Endothelial cell of umbilical vein (primary cell): ENCODE data around the gene ADAM23.

Experiments
- CTCF ChIP-seq, 2 donors: IDR thresholded peaks; 1 replicate in 1 of 2; 2 replicates in 1 of 2; pipeline ENCODE4 v1.5.1; 2011; ENCODE audit warnings: low read length in 2 of 2, mild to moderate bottlenecking in 2 of 2, moderate library complexity in 2 of 2, control low read depth in 1 of 2, inconsistent platforms in 1 of 2, low read depth in 1 of 2; ENCODE audit not compliant: insufficient read depth in 1 of 2; ENCODE audit errors: extremely low read depth in 1 of 2
- EZH2 ChIP-seq: IDR thresholded peaks from 2 replicates; pipeline ENCODE4 v1.6.1; 2012; ENCODE audit warnings: borderline replicate concordance, low read depth, mild to moderate bottlenecking, moderate library complexity, low read length, inconsistent platforms; ENCODE audit not compliant: severe bottlenecking
- FOS ChIP-seq: IDR thresholded peaks from 2 replicates; pipeline ENCODE4 v1.6.1; 2011; ENCODE audit warnings: mild to moderate bottlenecking, low read length, moderate library complexity, borderline replicate concordance; ENCODE audit not compliant: insufficient read depth
- MAX ChIP-seq: IDR thresholded peaks from 2 replicates; pipeline ENCODE4 v1.6.1; 2011; ENCODE audit not compliant: insufficient read depth, insufficient read length
- MYC ChIP-seq: IDR thresholded peaks from one replicate; pipeline ENCODE4 v1.6.1; 2011; ENCODE audit warnings: mild to moderate bottlenecking, low read depth, low read length
- POLR2A ChIP-seq: IDR thresholded peaks from 2 replicates; pipeline ENCODE4 v1.6.1; 2012; ENCODE audit warnings: low read depth, mild to moderate bottlenecking, control low read depth, low read length
- POLR2AphosphoS5 ChIP-seq: IDR thresholded peaks from 2 replicates; pipeline ENCODE4 v1.6.1; 2012; ENCODE audit warnings: low read depth, mild to moderate bottlenecking, control low read depth, low read length, moderate library complexity; ENCODE audit not compliant: insufficient read depth

- TF ChIP-seq CTCF (IDR thresholded peaks at IDR 0.05; ENCODE audit: extremely low read depth in 1 of 2, insufficient read depth in 1 of 2, low read depth in 1 of 2, low read length in 2 of 2), result no peak
- TF ChIP-seq POLR2A, result no peak
- TF ChIP-seq EZH2, result no peak
- no peak for TF ChIP-seq POLR2AphosphoS5
- no peak for TF ChIP-seq MAX
- TF ChIP-seq MYC, result no peak
- TF ChIP-seq FOS, result no peak
These were observed 112.4 kb downstream of the ADAM23 start for GRCh38 chr2:206555721-206556120.
